AG09309 (cell line): ENCODE measurements around the gene LHFPL6.

ENCODE experiments used
- DNase-seq: peaks from one replicate; pipeline ENCODE4 v3.0.0-alpha.2; 2010; ENCODE audit warnings: low read depth
- H3K4me3 ChIP-seq: 2 replicates; pipeline ENCODE4 v1.5.1; 2011; ENCODE audit warnings: mild to moderate bottlenecking, low read depth, low read length, moderate library complexity; ENCODE audit not compliant: control insufficient read depth
- TF ChIP-seq, protein P1 (sequence below): IDR thresholded peaks from 2 replicates; pipeline ENCODE4 v1.5.1; 2011; ENCODE audit warnings: mild to moderate bottlenecking, low read depth, low read length, inconsistent platforms; ENCODE audit not compliant: insufficient read depth, control insufficient read depth; ENCODE audit errors: missing control alignments

LHFPL6 gene

GRCh38 chr13:39565036-39565949, 37.7 kb downstream of the LHFPL6 start:
- TF ChIP-seq, protein P1, sequence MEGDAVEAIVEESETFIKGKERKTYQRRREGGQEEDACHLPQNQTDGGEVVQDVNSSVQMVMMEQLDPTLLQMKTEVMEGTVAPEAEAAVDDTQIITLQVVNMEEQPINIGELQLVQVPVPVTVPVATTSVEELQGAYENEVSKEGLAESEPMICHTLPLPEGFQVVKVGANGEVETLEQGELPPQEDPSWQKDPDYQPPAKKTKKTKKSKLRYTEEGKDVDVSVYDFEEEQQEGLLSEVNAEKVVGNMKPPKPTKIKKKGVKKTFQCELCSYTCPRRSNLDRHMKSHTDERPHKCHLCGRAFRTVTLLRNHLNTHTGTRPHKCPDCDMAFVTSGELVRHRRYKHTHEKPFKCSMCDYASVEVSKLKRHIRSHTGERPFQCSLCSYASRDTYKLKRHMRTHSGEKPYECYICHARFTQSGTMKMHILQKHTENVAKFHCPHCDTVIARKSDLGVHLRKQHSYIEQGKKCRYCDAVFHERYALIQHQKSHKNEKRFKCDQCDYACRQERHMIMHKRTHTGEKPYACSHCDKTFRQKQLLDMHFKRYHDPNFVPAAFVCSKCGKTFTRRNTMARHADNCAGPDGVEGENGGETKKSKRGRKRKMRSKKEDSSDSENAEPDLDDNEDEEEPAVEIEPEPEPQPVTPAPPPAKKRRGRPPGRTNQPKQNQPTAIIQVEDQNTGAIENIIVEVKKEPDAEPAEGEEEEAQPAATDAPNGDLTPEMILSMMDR = no peak
- peak; percentile 88 for DNase-seq
- H3K4me3 ChIP-seq = no peak overlapping the region

GRCh38 chr13:39563470-39563735, 39.6 kb downstream of the LHFPL6 start:
- DNase-seq = no peak
- TF ChIP-seq, protein P1 = no peak
- H3K4me3 ChIP-seq = no peak overlapping the region

GRCh38 chr13:39561971-39562370, 41.0 kb downstream of the LHFPL6 start:
- H3K4me3 ChIP-seq = no peak overlapping the region
- no peak for DNase-seq
- TF ChIP-seq, protein P1 = no peak

DNA sequence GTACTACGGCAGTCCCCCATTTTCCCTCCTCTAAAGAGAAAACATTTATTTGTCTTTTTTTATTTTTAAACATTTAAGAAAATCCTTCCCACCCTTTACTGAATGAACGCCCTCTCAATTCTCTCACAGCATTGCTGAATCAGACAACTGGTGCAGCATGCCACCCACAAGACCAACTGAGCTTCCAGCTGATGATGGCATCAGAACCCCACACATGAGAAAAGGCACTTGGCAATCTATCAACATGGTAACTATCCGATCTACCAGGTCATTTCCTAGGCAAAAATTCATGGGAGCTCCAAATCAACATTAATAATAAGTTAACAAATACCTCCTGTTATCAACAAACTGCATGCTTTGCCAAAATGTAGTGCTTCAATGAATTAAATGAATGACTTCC, 43.1 kb downstream of the LHFPL6 start:
- no peak overlapping the region for H3K4me3 ChIP-seq
- no peak for DNase-seq
- TF ChIP-seq, protein P1 = no peak

DNA sequence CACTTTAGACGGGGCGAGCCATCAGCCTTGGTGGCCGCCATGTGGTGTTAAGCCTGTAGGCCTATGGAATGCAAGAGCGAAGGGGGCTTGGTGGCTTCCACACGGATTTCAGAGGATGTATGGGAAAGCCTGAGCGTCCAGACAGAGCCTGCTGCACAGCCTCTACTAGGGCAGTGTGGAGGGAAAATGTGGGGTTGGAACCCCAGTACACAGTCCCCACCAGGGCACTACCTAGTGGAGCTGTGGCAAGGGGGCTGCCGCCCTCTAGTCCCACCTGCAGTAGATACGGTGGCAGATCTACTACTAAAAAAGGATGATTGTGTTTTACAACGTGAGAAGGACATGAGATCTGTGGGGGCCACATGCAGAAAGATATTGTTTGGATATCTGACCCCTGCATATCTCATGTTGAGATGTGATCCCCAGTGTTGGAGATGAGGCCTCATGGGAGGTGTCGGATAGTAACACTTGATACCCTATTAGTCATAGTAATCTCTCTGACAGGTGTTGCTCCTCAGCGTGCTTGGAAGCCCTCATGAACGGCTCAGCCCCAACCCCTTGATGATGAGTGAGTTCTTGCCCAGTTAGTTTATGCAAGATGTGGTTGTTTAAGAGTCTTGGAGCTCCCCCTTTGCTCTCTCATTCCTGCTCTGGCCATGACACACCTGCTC, 45.6 kb downstream of the LHFPL6 start:
- DNase-seq = no peak
- no peak overlapping the region for H3K4me3 ChIP-seq
- TF ChIP-seq, protein P1 = no peak

DNA sequence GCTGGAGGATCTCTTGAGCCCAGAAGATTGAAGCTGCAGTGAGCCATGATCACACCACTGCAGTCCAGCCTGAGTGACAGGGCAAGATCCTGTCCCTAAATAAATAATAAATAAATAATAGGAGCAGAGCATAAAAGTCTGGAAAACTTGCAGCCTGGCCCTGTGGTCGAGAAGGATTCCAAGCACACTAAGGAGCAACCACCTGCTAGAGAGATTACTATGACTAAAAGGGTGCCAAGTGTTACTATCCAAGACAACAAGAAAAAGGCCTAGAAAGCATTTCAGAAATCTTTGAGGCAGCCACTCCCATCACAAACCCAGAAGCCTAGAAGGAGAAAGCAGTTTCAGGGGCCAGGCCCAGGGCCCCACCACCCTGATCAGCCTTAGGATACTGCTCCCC, 46.1 kb downstream of the LHFPL6 start:
- TF ChIP-seq, protein P1 = no peak
- no peak overlapping the region for H3K4me3 ChIP-seq
- DNase-seq = no peak
